Measurements from ENCODE around the gene CCNDBP1. TPM values are rescaled to one million over a fixed set of nuclear protein-coding genes. Genes with fewer than 3 reads are reported as not detected.
A peak's percentile ranks its signal among the peaks of the same experiment; 100 is the strongest.

Gene CCNDBP1
- total and polyA plus RNA-seq, 2 experiments from 2014 or later, result 77.4 to 82.4 TPM

DNA sequence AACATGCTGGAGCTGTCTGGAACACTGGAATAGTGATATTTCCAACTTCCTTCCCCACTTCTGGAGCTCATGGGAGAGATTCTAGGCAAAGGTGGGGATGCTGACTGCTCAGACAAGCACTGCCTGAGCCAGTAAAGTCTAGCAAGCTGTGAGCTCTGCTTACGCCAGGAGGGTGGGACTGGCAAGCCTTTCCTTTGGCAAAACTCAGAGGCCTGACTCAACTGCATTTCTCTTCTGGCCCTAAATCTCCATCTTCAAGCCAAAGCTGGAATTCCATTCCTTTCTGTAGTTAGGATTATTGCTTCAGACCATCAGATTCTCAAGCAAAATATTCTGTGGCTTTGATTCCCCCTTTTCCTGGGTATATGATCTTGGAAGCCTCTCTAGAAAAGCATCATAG lies 55.9 kb downstream of the CCNDBP1 start:
- H3K9me3 ChIP-seq (ENCODE audit: low read depth), result no peaks in the 10 kb centered on the region
- TF ChIP-seq, protein P1, sequence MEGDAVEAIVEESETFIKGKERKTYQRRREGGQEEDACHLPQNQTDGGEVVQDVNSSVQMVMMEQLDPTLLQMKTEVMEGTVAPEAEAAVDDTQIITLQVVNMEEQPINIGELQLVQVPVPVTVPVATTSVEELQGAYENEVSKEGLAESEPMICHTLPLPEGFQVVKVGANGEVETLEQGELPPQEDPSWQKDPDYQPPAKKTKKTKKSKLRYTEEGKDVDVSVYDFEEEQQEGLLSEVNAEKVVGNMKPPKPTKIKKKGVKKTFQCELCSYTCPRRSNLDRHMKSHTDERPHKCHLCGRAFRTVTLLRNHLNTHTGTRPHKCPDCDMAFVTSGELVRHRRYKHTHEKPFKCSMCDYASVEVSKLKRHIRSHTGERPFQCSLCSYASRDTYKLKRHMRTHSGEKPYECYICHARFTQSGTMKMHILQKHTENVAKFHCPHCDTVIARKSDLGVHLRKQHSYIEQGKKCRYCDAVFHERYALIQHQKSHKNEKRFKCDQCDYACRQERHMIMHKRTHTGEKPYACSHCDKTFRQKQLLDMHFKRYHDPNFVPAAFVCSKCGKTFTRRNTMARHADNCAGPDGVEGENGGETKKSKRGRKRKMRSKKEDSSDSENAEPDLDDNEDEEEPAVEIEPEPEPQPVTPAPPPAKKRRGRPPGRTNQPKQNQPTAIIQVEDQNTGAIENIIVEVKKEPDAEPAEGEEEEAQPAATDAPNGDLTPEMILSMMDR (IDR thresholded peaks at IDR 0.05; ENCODE audit: low read depth, low read length), result no peak
- H3K4me1 ChIP-seq (ENCODE audit: low read depth), result no peaks in the 10 kb centered on the region
- H3K36me3 ChIP-seq, result no peaks in the 10 kb centered on the region
- peak in 1 of 2 donors; percentile 62 for DNase-seq (ENCODE audit: low read depth in 1 of 2, low spot score in 1 of 2)
- no peak overlapping the region for H3K27ac ChIP-seq
- no peaks in the 10 kb centered on the region for H3K27me3 ChIP-seq
- no peak overlapping the region for H3K4me3 ChIP-seq

DNA sequence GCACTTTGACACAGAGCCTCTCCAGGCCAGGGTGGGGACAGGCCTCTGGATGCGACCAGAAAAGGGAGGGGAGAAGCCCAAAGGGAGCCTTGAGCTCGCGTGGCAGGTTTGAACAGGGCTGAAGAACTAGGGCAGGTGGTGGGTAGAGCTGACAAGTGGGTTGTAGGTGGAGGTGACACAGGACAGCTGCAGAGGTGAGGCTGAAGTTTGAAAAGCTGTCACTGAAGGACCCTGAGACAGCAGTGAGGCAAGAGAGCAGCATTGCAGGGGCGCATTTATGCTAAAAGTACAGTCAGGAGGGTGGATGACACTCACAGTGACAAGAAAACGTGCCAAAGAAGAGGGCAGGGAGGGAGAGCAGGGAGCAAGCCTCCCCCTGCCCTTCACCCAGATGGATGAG lies 57.4 kb downstream of the CCNDBP1 start:
- H3K36me3 ChIP-seq, result no peaks in the 10 kb centered on the region
- no peaks in the 10 kb centered on the region for H3K9me3 ChIP-seq (ENCODE audit: low read depth)
- TF ChIP-seq, protein P1 (IDR thresholded peaks at IDR 0.05; ENCODE audit: low read depth, low read length), result no peak
- H3K27ac ChIP-seq, result no peak overlapping the region
- DNase-seq (ENCODE audit: low read depth in 1 of 2, low spot score in 1 of 2), result no peak
- no peaks in the 10 kb centered on the region for H3K4me1 ChIP-seq (ENCODE audit: low read depth)
- no peak overlapping the region for H3K4me3 ChIP-seq
- no peaks in the 10 kb centered on the region for H3K27me3 ChIP-seq

DNA sequence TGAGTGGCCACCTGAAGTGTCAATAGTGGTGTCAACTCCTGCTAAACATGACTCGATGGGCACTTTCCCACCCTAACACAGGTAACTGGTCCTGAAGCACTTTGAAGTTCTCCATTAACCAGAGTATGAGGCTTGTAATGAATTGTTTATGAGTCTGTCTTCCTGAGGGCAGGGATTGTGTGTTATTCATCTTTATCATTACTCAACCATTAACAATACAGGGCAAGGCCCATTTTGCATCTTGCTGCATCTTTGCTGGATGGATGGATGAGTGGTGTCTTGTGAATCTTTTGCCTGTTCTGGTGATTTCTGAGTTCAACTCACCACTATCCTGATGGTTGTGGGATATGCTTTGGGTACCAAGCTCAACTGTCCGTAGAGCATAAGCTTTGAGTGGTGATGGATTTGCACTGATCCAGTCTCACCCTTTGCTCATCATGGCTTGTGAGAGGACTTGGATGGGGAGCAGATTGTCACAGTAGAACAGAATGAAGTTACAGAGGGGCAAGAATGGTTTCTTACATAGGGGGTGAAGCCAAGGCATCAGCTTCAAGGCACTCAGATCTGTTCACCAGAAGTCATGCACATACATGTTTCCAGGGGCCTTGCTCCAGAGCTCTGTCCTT lies 57.9 kb downstream of the CCNDBP1 start:
- DNase-seq (ENCODE audit: low read depth in 1 of 2, low spot score in 1 of 2), result no peak
- H3K27me3 ChIP-seq, result no peaks in the 10 kb centered on the region

DNA sequence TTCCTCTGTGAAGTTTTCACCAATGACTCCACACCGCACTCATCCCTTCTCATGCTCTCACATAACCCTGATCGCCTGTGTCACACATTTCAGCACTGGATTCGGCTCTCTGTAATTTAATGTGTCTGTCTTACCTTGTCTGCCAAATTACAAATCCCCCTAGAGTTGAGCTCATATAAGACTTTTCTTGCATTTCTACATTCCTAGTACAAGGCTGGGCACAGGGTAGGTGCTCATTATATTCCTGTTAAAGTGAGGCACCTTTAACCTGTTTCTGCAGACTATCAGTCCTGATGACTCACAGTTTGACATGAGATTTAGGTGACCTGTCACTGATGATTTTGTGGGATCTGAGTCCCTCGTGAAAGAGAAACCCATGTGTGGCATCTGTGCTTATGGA lies 58.9 kb downstream of the CCNDBP1 start:
- TF ChIP-seq, protein P1 (IDR thresholded peaks at IDR 0.05; ENCODE audit: low read depth, low read length), result no peak
- Histone ChIP-seq H3K27ac (no peak overlapping the region), H3K9me3 (ENCODE audit: low read depth) (no peaks in the 10 kb centered on the region), H3K36me3 (no peaks in the 10 kb centered on the region), H3K4me1 (ENCODE audit: low read depth) (no peaks in the 10 kb centered on the region), H3K4me3 (no peak overlapping the region), H3K27me3 (no peaks in the 10 kb centered on the region)
- no peak for DNase-seq (ENCODE audit: low read depth in 1 of 2, low spot score in 1 of 2)

More for the DNA sequence above, 57.9 kb downstream of the CCNDBP1 start:
- TF ChIP-seq, protein P1 (IDR thresholded peaks at IDR 0.05; ENCODE audit: low read depth, low read length), result no peak
- Histone ChIP-seq H3K27ac (no peak overlapping the region), H3K4me1 (ENCODE audit: low read depth) (no peaks in the 10 kb centered on the region), H3K36me3 (no peaks in the 10 kb centered on the region), H3K4me3 (no peak overlapping the region), H3K9me3 (ENCODE audit: low read depth) (no peaks in the 10 kb centered on the region)

DNA sequence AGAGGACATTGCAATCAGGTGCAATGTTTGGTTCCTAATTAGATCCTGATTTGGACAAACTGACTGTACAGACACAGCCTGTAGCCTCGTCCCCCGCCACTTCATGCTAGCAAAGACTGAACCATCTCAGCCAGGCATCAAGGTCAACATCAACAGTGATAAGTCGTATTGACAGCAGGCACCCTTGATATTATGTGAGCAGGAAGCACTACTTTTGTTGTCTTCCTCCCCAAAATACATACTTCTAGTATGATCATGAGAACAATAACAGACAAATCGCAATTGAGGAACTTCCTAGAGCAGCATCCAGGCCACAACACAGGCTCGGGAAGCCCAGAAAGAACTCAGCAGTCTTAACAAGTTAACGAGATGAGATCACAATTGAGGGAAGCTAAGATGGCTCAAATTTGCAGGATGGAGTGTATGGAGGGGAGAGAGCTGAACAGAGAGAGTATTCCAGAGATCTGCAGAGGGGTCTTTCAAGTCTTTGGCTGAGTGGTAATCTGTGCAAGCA lies 61.1 kb downstream of the CCNDBP1 start:
- H3K27me3 ChIP-seq, result no peaks in the 10 kb centered on the region
- H3K4me3 ChIP-seq, result no peak overlapping the region
- TF ChIP-seq, protein P1 (IDR thresholded peaks at IDR 0.05; ENCODE audit: low read depth, low read length), result no peak

More for the DNA sequence above, 61.1 kb downstream of the CCNDBP1 start:
- Histone ChIP-seq H3K27ac (no peak overlapping the region), H3K4me1 (ENCODE audit: low read depth) (no peaks in the 10 kb centered on the region), H3K36me3 (no peaks in the 10 kb centered on the region), H3K9me3 (ENCODE audit: low read depth) (no peaks in the 10 kb centered on the region)
- DNase-seq (ENCODE audit: low read depth in 1 of 2, low spot score in 1 of 2), result no peak

Other genes starting within 250 kb of the CCNDBP1 start
- gene UBR1, start 79.4 kb upstream of the CCNDBP1 start, total RNA-seq, result 20.6 and 22.2 TPM in 2 replicates
- 15.1 and 17.8 TPM in 2 replicates for gene UBR1, start 79.4 kb upstream of the CCNDBP1 start, polyA plus RNA-seq
- gene TMEM62, start 51.8 kb upstream of the CCNDBP1 start, total RNA-seq, result 8.6 and 9.1 TPM in 2 replicates
- 7.8 and 9.1 TPM in 2 replicates for gene TMEM62, start 51.8 kb upstream of the CCNDBP1 start, polyA plus RNA-seq
- 0.12 and 0.39 TPM in 2 replicates for gene EPB42, start 35.6 kb downstream of the CCNDBP1 start, total RNA-seq
- gene EPB42, start 35.6 kb downstream of the CCNDBP1 start, polyA plus RNA-seq, result 0.94 TPM in 1 of 2 replicates, not detected in the other
- gene TGM5, start 81.5 kb downstream of the CCNDBP1 start, total RNA-seq, result not detected in 2 replicates
- not detected in 2 replicates for gene TGM5, start 81.5 kb downstream of the CCNDBP1 start, polyA plus RNA-seq
- not detected in 2 replicates for gene TGM7, start 116.9 kb downstream of the CCNDBP1 start, total RNA-seq
- not detected in 2 replicates for gene TGM7, start 116.9 kb downstream of the CCNDBP1 start, polyA plus RNA-seq
- gene LCMT2, start 145.2 kb downstream of the CCNDBP1 start, total RNA-seq, result 5.3 and 8.2 TPM in 2 replicates
- 7.7 and 11.6 TPM in 2 replicates for gene LCMT2, start 145.2 kb downstream of the CCNDBP1 start, polyA plus RNA-seq
- gene ZSCAN29, start 185.6 kb downstream of the CCNDBP1 start, total RNA-seq, result 27.1 and 29.8 TPM in 2 replicates
- 10.9 and 13.7 TPM in 2 replicates for gene ZSCAN29, start 185.6 kb downstream of the CCNDBP1 start, polyA plus RNA-seq
- gene TUBGCP4, start 185.7 kb downstream of the CCNDBP1 start, total RNA-seq, result 7.1 and 10.7 TPM in 2 replicates
- gene TUBGCP4, start 185.7 kb downstream of the CCNDBP1 start, polyA plus RNA-seq, result 16.3 and 19.1 TPM in 2 replicates